SU-DHL-6 (cell line): ENCODE data around the gene CEL.
"Not testable (repeated sequence)": the region's sequence is repeated elsewhere in the genome, so short reads cannot be mapped to it uniquely, and the experiment has no call there.

ENCODE experiments used
- EZH2phosphoT487 ChIP-seq: fragments of 200-600 bp; sonication (generic), shearing (Covaris generic); conservative IDR thresholded peaks from 2 replicates; pipeline ENCODE4 v1.6.1; 2018; ENCODE audit warnings: mild to moderate bottlenecking, antibody characterized with exemption, low read length, moderate library complexity, mixed read lengths
- TF ChIP-seq, protein P1 (sequence below): fragments of 200-600 bp; sonication (generic); IDR thresholded peaks from one replicate; pipeline ENCODE4 v1.5.1; 2017; ENCODE audit warnings: antibody characterized with exemption, mild to moderate bottlenecking, low read length, moderate library complexity; ENCODE audit not compliant: insufficient read depth, poor library complexity, severe bottlenecking

DNA sequence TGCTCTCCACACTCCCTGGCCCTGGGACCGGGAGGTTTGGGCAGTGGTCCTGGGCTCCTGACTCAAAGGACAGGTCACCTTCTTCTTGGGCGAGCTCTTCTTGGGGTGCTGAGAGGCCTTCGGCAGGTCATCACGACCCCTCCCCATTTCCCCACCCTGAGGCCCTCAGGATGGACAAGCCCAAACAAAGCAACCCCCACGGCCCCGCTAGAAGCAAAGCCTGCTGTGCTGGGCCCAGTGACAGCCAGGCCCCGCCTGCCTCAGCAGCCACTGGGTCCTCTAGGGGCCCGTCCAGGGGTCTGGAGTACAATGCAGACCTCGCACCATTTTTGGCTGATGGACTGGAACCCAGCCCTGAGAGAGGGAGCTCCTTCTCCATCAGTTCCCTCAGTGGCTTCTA lies 21.9 kb downstream of the CEL start:
- TF ChIP-seq, protein P1, sequence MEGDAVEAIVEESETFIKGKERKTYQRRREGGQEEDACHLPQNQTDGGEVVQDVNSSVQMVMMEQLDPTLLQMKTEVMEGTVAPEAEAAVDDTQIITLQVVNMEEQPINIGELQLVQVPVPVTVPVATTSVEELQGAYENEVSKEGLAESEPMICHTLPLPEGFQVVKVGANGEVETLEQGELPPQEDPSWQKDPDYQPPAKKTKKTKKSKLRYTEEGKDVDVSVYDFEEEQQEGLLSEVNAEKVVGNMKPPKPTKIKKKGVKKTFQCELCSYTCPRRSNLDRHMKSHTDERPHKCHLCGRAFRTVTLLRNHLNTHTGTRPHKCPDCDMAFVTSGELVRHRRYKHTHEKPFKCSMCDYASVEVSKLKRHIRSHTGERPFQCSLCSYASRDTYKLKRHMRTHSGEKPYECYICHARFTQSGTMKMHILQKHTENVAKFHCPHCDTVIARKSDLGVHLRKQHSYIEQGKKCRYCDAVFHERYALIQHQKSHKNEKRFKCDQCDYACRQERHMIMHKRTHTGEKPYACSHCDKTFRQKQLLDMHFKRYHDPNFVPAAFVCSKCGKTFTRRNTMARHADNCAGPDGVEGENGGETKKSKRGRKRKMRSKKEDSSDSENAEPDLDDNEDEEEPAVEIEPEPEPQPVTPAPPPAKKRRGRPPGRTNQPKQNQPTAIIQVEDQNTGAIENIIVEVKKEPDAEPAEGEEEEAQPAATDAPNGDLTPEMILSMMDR: not testable (repeated sequence)
- not testable (repeated sequence) for TF ChIP-seq EZH2phosphoT487
